ENCODE data around the gene ZNF670. TPM values are rescaled to one million over a fixed set of nuclear protein-coding genes. Genes with fewer than 3 reads are reported as not detected.

The ZNF670 gene
- total and polyA plus RNA-seq, 8 donors = 3.4 to 6.5 (median 5.7) TPM

DNA sequence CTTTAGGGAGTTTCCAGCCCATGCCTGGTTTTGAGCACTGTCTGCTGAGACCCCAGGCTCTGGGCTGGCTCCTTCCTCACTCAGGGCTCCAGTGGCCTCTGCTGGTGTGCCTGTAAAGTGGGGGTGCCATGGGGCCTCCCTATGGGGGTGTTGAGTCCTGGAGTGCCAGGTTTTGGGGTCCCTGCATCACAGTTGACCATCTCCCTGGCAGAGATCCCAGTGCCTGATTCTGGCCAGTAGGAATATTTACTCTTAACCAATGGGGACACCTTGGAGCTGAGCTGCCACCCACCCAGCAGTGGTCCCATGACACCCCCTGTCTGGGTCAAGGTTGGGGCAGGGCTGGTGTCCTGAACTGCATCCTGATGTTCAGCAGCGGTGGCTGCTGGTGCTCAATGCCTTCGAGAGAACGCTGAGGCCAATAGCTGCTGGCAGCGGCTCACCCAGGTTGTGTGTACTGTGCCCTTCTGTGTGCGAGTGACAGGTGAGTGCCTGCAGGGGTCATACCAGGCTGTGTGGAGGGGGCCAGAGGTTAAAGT, 35.2 kb upstream of the ZNF670 start:
- Histone ChIP-seq H3K9me3 (no peaks in the 10 kb centered on the region), H3K27me3 (peaks cover 0 to 45% of the 10 kb centered on the region in 2 donors), H3K36me3 (no peaks in the 10 kb centered on the region), H3K4me3 (no peak overlapping the region), H3K4me1 (peaks cover 6 to 25% of the 10 kb centered on the region in 2 donors), H3K27ac (no peak overlapping the region)
- no peak for DNase-seq
- TF ChIP-seq, protein P1, sequence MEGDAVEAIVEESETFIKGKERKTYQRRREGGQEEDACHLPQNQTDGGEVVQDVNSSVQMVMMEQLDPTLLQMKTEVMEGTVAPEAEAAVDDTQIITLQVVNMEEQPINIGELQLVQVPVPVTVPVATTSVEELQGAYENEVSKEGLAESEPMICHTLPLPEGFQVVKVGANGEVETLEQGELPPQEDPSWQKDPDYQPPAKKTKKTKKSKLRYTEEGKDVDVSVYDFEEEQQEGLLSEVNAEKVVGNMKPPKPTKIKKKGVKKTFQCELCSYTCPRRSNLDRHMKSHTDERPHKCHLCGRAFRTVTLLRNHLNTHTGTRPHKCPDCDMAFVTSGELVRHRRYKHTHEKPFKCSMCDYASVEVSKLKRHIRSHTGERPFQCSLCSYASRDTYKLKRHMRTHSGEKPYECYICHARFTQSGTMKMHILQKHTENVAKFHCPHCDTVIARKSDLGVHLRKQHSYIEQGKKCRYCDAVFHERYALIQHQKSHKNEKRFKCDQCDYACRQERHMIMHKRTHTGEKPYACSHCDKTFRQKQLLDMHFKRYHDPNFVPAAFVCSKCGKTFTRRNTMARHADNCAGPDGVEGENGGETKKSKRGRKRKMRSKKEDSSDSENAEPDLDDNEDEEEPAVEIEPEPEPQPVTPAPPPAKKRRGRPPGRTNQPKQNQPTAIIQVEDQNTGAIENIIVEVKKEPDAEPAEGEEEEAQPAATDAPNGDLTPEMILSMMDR (IDR thresholded peaks at IDR 0.05) = no peak
- intact Hi-C loops (cut with DNase I) = no loop called here
- ATAC-seq = no peak

DNA sequence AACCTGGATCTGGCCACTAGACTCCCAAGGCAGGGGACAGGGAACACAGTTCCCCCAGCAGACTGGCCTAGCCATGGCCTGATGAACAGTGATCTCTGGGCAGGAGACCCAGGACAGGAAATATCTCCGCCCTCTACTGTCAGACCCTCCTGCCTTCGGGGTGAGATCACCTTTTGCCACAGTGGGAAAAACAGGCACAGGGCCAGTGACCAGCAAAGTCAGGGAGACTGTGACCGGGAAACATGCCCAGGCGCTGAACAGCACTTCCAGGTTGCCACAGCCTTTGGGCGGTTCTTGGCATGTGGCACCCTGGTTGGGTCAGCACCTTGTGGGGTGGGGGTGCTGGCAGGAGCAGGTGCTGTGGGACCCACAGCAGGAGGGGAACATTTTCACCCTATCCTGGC, 34.5 kb upstream of the ZNF670 start:
- no peaks in the 10 kb centered on the region for H3K9me3 ChIP-seq
- intact Hi-C loops (cut with DNase I) = no loop called here

DNA sequence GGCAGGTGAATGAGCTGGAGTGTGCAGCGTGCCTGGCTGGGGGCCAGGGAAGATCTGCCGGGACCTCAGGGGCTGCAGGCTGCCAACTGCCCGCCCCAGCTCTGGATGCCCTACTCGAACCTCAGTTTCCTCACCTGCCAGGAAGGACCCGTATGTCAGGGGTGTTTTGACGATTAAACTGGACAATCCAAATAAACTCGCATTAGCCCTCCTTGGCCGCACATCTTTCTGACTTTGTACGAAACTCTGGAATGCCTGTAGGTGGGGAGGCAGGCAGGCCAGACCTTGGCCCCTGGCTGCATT, 33.8 kb upstream of the ZNF670 start:
- TF ChIP-seq, protein P1 (IDR thresholded peaks at IDR 0.05) = no peak
- ATAC-seq = no peak
- Histone ChIP-seq H3K9me3 (no peaks in the 10 kb centered on the region), H3K27ac (peak overlapping the region in 1 of 2 donors; percentile 78), H3K27me3 (peaks cover 0 to 47% of the 10 kb centered on the region in 2 donors), H3K36me3 (no peaks in the 10 kb centered on the region), H3K4me3 (peak overlapping the region; percentile 64 to 65), H3K4me1 (peaks cover 6 to 25% of the 10 kb centered on the region in 2 donors)
- no peak for DNase-seq
- intact Hi-C loops (cut with DNase I) = no loop called here

More for the DNA sequence above, 34.5 kb upstream of the ZNF670 start:
- DNase-seq (no peak), ATAC-seq (peak; percentile 8)
- TF ChIP-seq, protein P1 (IDR thresholded peaks at IDR 0.05) = no peak
- H3K36me3 ChIP-seq = no peaks in the 10 kb centered on the region
- H3K4me3 ChIP-seq = no peak overlapping the region
- H3K27me3 ChIP-seq = peaks cover 0 to 47% of the 10 kb centered on the region in 2 donors
- peaks cover 6 to 25% of the 10 kb centered on the region in 2 donors for H3K4me1 ChIP-seq
- H3K27ac ChIP-seq = no peak overlapping the region

DNA sequence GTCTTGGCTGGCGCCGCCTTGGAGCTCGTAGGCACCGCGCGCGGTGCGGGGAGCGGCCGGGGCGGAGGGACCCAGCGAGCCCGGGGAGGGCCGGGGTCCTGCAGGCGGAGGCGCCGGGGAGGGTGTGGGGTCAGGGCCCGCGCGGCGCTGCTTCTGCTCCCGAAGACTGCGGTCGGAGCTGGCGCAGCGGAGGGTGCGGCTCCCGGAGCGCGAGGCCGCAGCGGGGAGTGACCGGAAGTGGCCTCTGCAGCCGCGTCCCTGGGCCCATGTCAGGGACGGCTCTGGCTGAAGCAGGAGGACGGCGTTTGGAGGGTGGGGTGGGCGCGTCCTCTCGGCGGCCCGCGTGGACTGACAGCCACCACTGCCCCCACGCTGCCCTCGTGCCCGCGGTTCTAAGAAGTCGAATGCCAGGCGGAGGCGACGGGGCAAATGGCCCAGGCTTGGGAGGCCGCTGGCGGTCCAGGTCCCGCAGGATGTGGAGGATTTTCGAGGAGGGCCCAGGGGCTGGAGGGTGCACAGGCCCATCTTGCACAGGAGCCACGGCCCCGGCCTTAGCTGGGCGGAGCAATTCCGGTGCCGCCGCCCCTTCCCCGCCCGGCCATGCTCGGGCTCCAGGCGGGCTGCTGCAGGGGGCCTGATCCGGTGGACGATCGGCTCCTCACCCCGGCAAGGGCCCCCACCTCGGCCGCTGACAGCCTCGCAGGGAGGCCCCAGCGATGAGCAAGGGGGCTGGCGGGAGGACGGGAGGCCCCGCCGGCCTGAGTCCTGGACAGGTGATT, 33.3 kb upstream of the ZNF670 start:
- no peaks in the 10 kb centered on the region for H3K36me3 ChIP-seq
- H3K4me3 ChIP-seq = peak overlapping the region; percentile 64 to 65
- H3K9me3 ChIP-seq = no peaks in the 10 kb centered on the region
- peak; percentile 94 for ATAC-seq
- TF ChIP-seq, protein P1 (IDR thresholded peaks at IDR 0.05) = no peak
- peaks cover 0 to 47% of the 10 kb centered on the region in 2 donors for H3K27me3 ChIP-seq
- peak overlapping the region; percentile 65 to 78 for H3K27ac ChIP-seq
- peak; percentile 59 to 94 (median 73) for DNase-seq
- intact Hi-C loops (cut with DNase I) = no loop called here
- peaks cover 6 to 25% of the 10 kb centered on the region in 2 donors for H3K4me1 ChIP-seq

DNA sequence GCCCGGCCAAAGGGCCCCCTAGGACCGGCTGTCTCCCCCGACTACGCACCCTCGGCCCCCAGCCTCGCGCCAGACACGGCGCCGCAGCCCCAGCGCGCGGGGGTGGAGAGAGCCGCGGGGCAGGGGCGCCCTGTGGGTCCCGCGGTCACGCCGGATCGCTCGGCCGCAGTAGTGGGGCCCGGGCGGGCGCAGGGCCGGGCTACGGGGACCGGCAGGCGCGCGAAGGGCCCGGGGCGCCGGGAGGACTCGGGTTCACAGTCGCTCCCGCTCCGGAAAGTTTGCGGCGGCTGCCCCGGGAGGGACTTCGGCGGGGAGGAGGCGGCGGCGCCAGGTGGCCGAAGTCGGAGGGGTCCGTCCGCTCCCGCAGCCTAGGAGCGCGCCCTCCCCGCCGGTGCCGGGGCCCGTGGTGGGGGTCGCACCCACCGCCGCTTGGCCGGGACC, 32.7 kb upstream of the ZNF670 start:
- Histone ChIP-seq H3K9me3 (no peaks in the 10 kb centered on the region), H3K4me1 (peaks cover 6 to 25% of the 10 kb centered on the region in 2 donors), H3K4me3 (peak overlapping the region; percentile 64 to 65), H3K27ac (peak overlapping the region; percentile 65 to 78), H3K36me3 (no peaks in the 10 kb centered on the region), H3K27me3 (peaks cover 0 to 47% of the 10 kb centered on the region in 2 donors)
- DNase-seq (peak in 3 of 4 donors; percentile 13 to 84 (median 29)), ATAC-seq (peak; percentile 24)
- intact Hi-C loops (cut with DNase I) = no loop called here
- TF ChIP-seq, protein P1 (IDR thresholded peaks at IDR 0.05) = no peak

All from left lung (tissue), 10 donors.